OCI-LY1 (cell line): ENCODE data around the gene EPS8L3.
"Not testable (repeated sequence)": the region's sequence is repeated elsewhere in the genome, so short reads cannot be mapped to it uniquely, and the experiment has no call there.

Experiments used
- H2AFZ ChIP-seq: fragments of 200-600 bp; sonication (generic), shearing (Covaris generic); 2 replicates; pipeline ENCODE4 v1.6.0; 2014; ENCODE audit warnings: antibody characterized with exemption, mild to moderate bottlenecking, low read length
- H3F3A ChIP-seq: fragments of 200-600 bp; sonication (generic), shearing (Covaris generic); 2 replicates; pipeline ENCODE4 v1.6.0; 2014; ENCODE audit warnings: mild to moderate bottlenecking, antibody characterized with exemption, low read length, moderate library complexity; ENCODE audit not compliant: insufficient read depth
- H3K27ac ChIP-seq: fragments of 200-600 bp; sonication (generic); 2 replicates; pipeline ENCODE4 v1.5.1; 2014; ENCODE audit warnings: low read length, mixed run types, mild to moderate bottlenecking, low read depth; ENCODE audit not compliant: poor library complexity, severe bottlenecking
- H3K27me3 ChIP-seq: fragments of 200-600 bp; sonication (generic); 2 replicates; pipeline ENCODE4 v1.6.0; 2014; ENCODE audit warnings: antibody characterized with exemption, mild to moderate bottlenecking, low read length, moderate library complexity; ENCODE audit not compliant: insufficient read depth
- H3K36me3 ChIP-seq: fragments of 200-600 bp; sonication (generic); 2 replicates; pipeline ENCODE4 v1.6.1; 2014; ENCODE audit warnings: mild to moderate bottlenecking, antibody characterized with exemption, low read length, moderate library complexity, mixed read lengths; ENCODE audit not compliant: insufficient read depth
- H3K4me1 ChIP-seq: fragments of 200-600 bp; sonication (generic); 2 replicates; pipeline ENCODE4 v1.5.1; 2014; ENCODE audit warnings: mild to moderate bottlenecking, low read length, moderate library complexity; ENCODE audit not compliant: insufficient read depth, severe bottlenecking
- H3K4me2 ChIP-seq: fragments of 200-600 bp; sonication (generic), shearing (Covaris generic); 2 replicates; pipeline ENCODE4 v1.6.1; 2014; ENCODE audit warnings: low read length
- H3K4me3 ChIP-seq: fragments of 200-600 bp; sonication (generic); 2 replicates; pipeline ENCODE4 v1.5.1; 2014; ENCODE audit warnings: low read length, low read depth, mild to moderate bottlenecking, mixed read lengths; ENCODE audit not compliant: poor library complexity, severe bottlenecking
- H3K79me2 ChIP-seq: fragments of 200-600 bp; shearing (Covaris generic); 2 replicates; pipeline ENCODE4 v1.6.1; 2016; ENCODE audit warnings: mixed run types, low read length, mixed read lengths; ENCODE audit not compliant: insufficient read depth
- H3K9ac ChIP-seq: fragments of 200-600 bp; sonication (generic), shearing (Covaris generic); 2 replicates; pipeline ENCODE4 v1.6.1; 2014; ENCODE audit warnings: mild to moderate bottlenecking, low read length, mixed read lengths
- H3K9me2 ChIP-seq: fragments of 200-600 bp; sonication (generic), shearing (Covaris generic); 2 replicates; pipeline ENCODE4 v1.6.1; 2014; ENCODE audit warnings: low read depth, mild to moderate bottlenecking, low read length, mixed read lengths
- H3K9me3 ChIP-seq: fragments of 200-600 bp; shearing (Covaris generic); 2 replicates; pipeline ENCODE4 v1.6.1; 2014; ENCODE audit warnings: low read length, mixed read lengths
- H4K20me1 ChIP-seq: fragments of 200-600 bp; sonication (generic), shearing (Covaris generic); 2 replicates; pipeline ENCODE4 v1.6.0; 2016; ENCODE audit warnings: mild to moderate bottlenecking, low read length; ENCODE audit not compliant: insufficient read depth
- EZH2 ChIP-seq: fragments of 200-600 bp; sonication (generic), shearing (Covaris generic); IDR thresholded peaks from 2 replicates; pipeline ENCODE4 v1.8.0; 2017; ENCODE audit warnings: borderline replicate concordance, mixed run types, mild to moderate bottlenecking, antibody characterized with exemption, low read length, moderate library complexity, mixed read lengths
- TF ChIP-seq, protein P1 (sequence below): fragments of 200-600 bp; sonication (generic), shearing (Covaris generic); IDR thresholded peaks from 2 replicates; pipeline ENCODE4 v1.5.1; 2017; ENCODE audit warnings: mild to moderate bottlenecking, antibody characterized with exemption, low read length, moderate library complexity, mixed read lengths

The EPS8L3 gene

DNA sequence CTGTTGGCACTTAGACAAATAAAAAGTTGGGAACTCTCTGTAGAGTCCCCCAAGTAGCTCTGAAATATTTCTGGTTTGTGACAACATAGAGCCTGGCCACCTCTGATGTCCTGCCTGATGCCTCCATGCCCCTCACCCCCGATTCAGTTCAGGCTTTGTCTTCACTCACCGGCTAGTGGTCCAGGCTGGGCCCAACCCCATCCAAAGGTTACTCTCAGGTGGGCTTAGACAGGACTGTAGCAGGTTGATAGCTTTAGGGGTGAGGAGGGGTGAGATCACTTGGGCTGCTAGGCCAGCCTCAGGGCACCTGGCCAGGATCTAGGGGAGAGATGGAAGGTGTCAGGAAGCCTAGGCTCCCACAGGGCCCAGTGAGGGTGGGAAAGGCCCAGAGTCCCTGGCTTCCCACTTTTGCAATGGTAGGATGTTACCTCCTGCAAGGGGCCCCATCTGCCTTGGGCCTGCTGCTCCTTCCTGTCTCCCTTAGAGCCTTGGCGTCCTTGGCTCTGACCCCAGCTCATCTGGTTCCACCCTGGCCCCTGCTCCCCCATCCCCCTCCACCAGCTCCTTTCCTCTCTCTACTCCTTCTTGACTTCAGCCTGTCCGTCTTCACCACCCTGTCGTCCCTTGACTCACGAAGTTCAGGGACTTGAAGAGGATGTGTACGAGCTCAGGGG lies 6.7 kb downstream of the EPS8L3 start:
- H3F3A ChIP-seq: no peaks in the 10 kb centered on the region
- H3K27ac ChIP-seq: no peak overlapping the region
- no peaks in the 10 kb centered on the region for H3K27me3 ChIP-seq
- H2AFZ ChIP-seq: no peak overlapping the region
- no peaks in the 10 kb centered on the region for H3K4me1 ChIP-seq
- no peak overlapping the region for H3K4me3 ChIP-seq
- H3K36me3 ChIP-seq: no peaks in the 10 kb centered on the region
- no peak overlapping the region for H3K9ac ChIP-seq
- no peaks in the 10 kb centered on the region for H3K79me2 ChIP-seq
- no peaks in the 10 kb centered on the region for H3K9me3 ChIP-seq
- no peaks in the 10 kb centered on the region for H3K9me2 ChIP-seq
- no peak for TF ChIP-seq EZH2
- TF ChIP-seq, protein P1, sequence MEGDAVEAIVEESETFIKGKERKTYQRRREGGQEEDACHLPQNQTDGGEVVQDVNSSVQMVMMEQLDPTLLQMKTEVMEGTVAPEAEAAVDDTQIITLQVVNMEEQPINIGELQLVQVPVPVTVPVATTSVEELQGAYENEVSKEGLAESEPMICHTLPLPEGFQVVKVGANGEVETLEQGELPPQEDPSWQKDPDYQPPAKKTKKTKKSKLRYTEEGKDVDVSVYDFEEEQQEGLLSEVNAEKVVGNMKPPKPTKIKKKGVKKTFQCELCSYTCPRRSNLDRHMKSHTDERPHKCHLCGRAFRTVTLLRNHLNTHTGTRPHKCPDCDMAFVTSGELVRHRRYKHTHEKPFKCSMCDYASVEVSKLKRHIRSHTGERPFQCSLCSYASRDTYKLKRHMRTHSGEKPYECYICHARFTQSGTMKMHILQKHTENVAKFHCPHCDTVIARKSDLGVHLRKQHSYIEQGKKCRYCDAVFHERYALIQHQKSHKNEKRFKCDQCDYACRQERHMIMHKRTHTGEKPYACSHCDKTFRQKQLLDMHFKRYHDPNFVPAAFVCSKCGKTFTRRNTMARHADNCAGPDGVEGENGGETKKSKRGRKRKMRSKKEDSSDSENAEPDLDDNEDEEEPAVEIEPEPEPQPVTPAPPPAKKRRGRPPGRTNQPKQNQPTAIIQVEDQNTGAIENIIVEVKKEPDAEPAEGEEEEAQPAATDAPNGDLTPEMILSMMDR: no peak
- no peaks in the 10 kb centered on the region for H4K20me1 ChIP-seq
- H3K4me2 ChIP-seq: no peak overlapping the region

- H3K4me1 ChIP-seq, H3K9me3 ChIP-seq, H3F3A ChIP-seq, H3K9ac ChIP-seq, H3K4me2 ChIP-seq, H3K36me3 ChIP-seq, H3K79me2 ChIP-seq, H2AFZ ChIP-seq, H3K27ac ChIP-seq, H4K20me1 ChIP-seq, H3K4me3 ChIP-seq, H3K9me2 ChIP-seq, H3K27me3 ChIP-seq: not testable (repeated sequence)
These were observed 7.4 kb downstream of the EPS8L3 start for GRCh38 chr1:109756325-109756724.

DNA sequence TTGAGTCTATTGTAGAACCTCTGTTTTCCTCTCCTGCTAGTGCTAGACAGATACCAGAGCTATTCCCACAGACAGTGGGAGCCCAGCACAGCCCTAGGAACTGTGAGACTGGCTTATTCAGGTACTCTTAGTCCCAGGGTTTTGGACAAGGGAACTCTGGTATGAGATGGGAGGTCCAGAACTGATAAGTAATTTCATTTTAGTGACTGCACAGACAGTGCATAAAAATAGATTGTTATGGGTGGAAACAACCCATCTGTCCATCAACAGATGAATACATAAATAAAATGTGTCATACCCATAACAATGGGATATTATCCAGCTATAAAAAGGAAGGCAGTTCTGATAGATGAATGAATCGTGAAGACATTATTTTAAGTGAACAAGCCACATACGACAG lies 9.0 kb downstream of the EPS8L3 start:
- TF ChIP-seq, protein P1: no peak
- TF ChIP-seq EZH2: no peak
- no peaks in the 10 kb centered on the region for H3F3A ChIP-seq
- H4K20me1 ChIP-seq: no peaks in the 10 kb centered on the region
- H3K27ac ChIP-seq: no peak overlapping the region
- no peak overlapping the region for H3K4me2 ChIP-seq
- no peaks in the 10 kb centered on the region for H3K36me3 ChIP-seq
- no peaks in the 10 kb centered on the region for H3K4me1 ChIP-seq
- H3K9ac ChIP-seq: no peak overlapping the region
- no peak overlapping the region for H3K4me3 ChIP-seq
- H3K9me2 ChIP-seq: no peaks in the 10 kb centered on the region
- H3K27me3 ChIP-seq: peaks cover 3% of the 10 kb centered on the region; the same call in 1 of the 2 replicates
- H3K79me2 ChIP-seq: no peaks in the 10 kb centered on the region
- no peak overlapping the region for H2AFZ ChIP-seq
- no peaks in the 10 kb centered on the region for H3K9me3 ChIP-seq
